Coronary artery (tissue), 2 donors: Measurements from ENCODE around the gene NHSL2.
"Not testable (repeated sequence)": the region's sequence is repeated elsewhere in the genome, so short reads cannot be mapped to it uniquely, and the experiment has no call there.

ENCODE experiments used
- DNase-seq: peaks from one replicate; pipeline ENCODE4 v3.0.0-alpha.2; 2017; ENCODE audit warnings: low spot score
- H3K27ac ChIP-seq, 2 donors: fragments of 200-600 bp; sonication (generic); one replicate each; pipeline ENCODE4 v1.5.1; 2016 to 2019
- H3K4me3 ChIP-seq: fragments of 200-600 bp; sonication (generic); 2 replicates; pipeline ENCODE4 v1.5.1; 2016; ENCODE audit warnings: mild to moderate bottlenecking, moderate library complexity
- CTCF ChIP-seq: fragments of 200-600 bp; sonication (generic); IDR thresholded peaks from one replicate; pipeline ENCODE4 v1.5.1; 2019; ENCODE audit warnings: antibody characterized with exemption

The NHSL2 gene

GRCh38 chrX:71953946-71954345, 43.3 kb downstream of the NHSL2 start:
- H3K4me3 ChIP-seq, result no peak overlapping the region
- no peak for DNase-seq
- H3K27ac ChIP-seq, result no peak overlapping the region
- no peak for TF ChIP-seq CTCF

- no peak for TF ChIP-seq CTCF
- no peak for DNase-seq
- H3K4me3 ChIP-seq, result no peak overlapping the region
- H3K27ac ChIP-seq, result no peak overlapping the region
Measured at GRCh38 chrX:71954458-71954857, 43.8 kb downstream of the NHSL2 start.

GRCh38 chrX:71955530-71956120, 45.0 kb downstream of the NHSL2 start:
- no peak for TF ChIP-seq CTCF

GRCh38 chrX:71958281-71958675, 47.6 kb downstream of the NHSL2 start:
- DNase-seq, result no peak
- Histone ChIP-seq H3K4me3 (no peak overlapping the region), H3K27ac (peak overlapping the region in 1 of 2 donors; percentile 7)
- no peak for TF ChIP-seq CTCF

More at GRCh38 chrX:71955530-71956120, 45.0 kb downstream of the NHSL2 start:
- no peak for DNase-seq
- Histone ChIP-seq H3K4me3 (no peak overlapping the region), H3K27ac (no peak overlapping the region)

- H3K4me3 ChIP-seq, H3K27ac ChIP-seq, DNase-seq: not testable (repeated sequence)
Measured at GRCh38 chrX:71964184-71964583, 53.5 kb downstream of the NHSL2 start.

- no peak for TF ChIP-seq CTCF
- no peak for DNase-seq
- H3K4me3 ChIP-seq, result no peak overlapping the region
- H3K27ac ChIP-seq, result no peak overlapping the region
Measured at GRCh38 chrX:71974916-71975315, 64.3 kb downstream of the NHSL2 start.

- H3K27ac ChIP-seq, result no peak overlapping the region
- no peak for TF ChIP-seq CTCF
- no peak overlapping the region for H3K4me3 ChIP-seq
- DNase-seq, result no peak
Measured at GRCh38 chrX:71976753-71977152, 66.1 kb downstream of the NHSL2 start.

- Histone ChIP-seq H3K27ac (no peak overlapping the region), H3K4me3 (no peak overlapping the region)
- no peak for DNase-seq
- TF ChIP-seq CTCF, result no peak
Measured at GRCh38 chrX:71978164-71978563, 67.5 kb downstream of the NHSL2 start.
